HG02678 (cell line): ENCODE measurements around the gene HAND1.

Experiments used
- ATAC-seq: cut with Tn5 transposase; IDR thresholded peaks from one replicate; pipeline ENCODE4 v1.9.1; 2021; ENCODE audit warnings: mild to moderate bottlenecking, moderate library complexity; ENCODE audit not compliant: unreplicated experiment

The HAND1 gene

GRCh38 chr5:154506049-154506715 is 28.2 kb upstream of the HAND1 start:
- ATAC-seq: no peak

DNA sequence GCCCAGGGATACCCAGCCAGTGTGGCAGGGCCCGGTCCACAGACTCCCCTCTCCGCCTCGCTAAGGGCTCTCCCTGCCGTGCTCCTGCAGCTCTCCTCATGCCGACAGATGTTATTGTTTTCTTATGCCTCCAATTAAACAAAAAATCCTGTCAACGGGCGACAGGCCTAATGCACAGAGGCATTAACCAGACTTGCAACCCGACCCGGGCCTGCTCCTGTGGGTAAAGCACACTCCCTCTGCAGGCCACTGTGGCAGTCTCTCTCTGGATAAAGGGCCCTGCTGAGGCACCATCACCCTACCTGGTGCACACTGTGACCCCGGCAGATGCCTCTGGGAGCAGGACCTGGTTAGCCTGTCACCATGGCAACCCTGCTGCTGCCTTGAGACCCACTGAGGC is 27.5 kb upstream of the HAND1 start:
- ATAC-seq: no peak

- no peak for ATAC-seq
Measured at GRCh38 chr5:154503698-154504039, 25.6 kb upstream of the HAND1 start.

DNA sequence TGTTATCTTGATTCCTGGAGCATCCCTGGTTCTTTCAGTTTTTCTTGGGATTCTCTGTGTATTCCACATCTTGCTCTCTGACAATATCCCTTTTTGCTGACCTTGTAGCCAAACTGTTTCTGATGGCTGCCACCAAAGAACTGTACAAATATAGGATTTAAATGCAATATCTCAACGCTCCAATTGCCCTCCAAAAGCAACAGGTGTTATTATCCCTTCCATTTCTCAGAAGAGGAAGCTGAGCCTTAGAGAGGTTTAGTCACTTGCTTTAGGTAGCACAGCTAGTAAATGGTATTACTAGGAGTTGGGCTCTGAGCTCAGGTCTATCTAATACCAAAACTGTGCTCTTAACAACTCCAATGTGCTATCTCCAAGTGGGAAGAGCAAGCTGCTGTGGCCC is 24.2 kb upstream of the HAND1 start:
- ATAC-seq: no peak

DNA sequence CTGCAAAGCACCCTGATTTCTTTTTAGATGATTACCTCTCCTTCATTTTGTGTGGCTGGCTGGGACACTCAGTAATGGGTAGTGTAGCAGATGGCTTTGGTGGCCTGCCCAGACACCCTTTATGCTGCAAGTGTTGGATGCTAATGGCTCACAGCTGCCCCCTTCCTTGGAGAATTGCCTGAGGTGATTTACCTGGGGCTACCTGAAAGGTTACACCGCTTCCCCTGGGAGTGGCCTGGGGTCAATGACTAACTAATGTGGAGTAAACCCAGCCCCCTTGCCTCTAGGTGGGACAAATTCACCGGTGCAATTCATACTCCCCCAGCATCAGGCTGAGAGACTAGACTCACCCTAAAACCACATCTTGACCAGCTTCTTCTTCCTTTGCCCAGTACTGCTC is 23.5 kb upstream of the HAND1 start:
- no peak for ATAC-seq

DNA sequence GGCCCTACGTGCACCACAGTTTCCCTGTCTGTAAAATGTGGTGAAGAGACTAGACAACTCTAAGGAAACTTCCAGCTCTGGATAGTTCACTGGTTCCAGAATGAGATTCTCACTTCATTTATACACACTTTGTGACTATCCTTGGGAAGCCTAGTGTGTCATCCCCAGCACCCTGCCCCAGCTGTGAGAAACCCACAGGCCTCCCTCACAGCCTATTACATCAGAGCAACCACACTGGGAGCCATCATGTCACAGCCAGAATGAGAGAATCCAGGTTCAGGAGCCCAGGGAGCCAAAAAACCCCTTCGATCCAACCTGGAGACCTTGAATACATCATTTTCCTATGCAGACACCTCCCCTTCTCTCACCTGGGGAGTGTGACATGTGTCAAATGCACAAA is 21.0 kb upstream of the HAND1 start:
- ATAC-seq: no peak

GRCh38 chr5:154498591-154498990 is 20.6 kb upstream of the HAND1 start:
- ATAC-seq: no peak

- ATAC-seq: no peak
Measured at GRCh38 chr5:154494036-154494435, 16.0 kb upstream of the HAND1 start.

DNA sequence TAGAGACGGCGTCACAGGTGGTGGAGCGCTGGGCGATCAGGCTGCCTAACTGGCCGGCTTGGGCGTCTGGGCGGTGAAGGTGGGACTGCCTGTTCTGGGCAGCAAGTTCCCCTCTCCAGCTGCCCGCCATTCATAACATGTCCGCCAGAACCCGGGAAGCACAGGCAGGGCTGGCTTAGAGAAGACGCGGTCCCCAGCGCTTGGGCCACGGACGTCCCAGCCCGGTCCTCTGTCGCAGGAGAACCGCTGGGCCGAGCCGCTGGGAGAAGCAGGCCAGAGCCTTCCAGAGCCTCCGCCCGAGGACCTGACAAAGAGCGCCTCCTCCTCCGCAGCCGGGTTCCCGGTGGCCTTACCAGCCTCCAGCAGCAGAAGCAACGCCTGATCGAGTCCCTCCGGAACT is 15.2 kb upstream of the HAND1 start:
- no peak for ATAC-seq

DNA sequence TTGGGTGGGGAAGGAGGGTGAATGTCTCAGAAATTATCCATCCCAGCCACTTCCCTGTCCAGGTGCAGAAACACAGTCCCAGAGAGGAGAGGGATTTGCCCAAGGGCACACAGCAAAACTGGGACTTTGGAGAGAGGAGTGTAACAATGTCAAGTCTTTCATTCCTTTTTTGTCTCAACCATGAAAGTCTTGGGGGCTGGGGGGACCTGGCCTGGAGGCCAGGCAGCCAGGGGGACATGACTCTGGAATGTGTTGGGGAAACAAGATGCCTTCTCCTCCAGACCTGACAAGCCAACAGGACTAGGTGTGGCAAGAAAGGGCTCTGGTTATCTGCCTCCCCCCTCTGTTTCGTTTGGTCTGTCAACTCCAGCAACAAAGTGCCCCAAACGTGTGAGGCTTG is 13.9 kb upstream of the HAND1 start:
- no peak for ATAC-seq

DNA sequence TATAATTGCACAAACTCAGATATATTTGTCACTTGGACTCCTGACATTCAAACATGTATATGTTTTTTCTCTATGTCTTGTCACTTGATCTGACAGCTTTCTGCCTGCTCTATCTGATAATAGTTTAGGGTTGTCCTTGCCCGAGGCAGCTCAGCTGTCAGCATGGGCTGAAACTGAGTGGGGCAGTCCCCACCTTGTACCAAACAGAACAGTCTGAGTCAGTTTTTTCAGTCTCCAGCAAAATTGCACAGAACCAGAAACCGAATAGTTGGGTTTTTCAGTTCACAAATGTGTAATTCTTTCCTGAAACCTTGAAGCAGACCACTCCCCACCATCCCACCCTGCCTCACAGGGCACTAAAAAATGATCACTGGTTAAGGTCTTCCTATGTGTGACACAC is 9.5 kb upstream of the HAND1 start:
- peak; percentile 99 for ATAC-seq

- no peak for ATAC-seq
Measured at GRCh38 chr5:154486427-154486866, 8.4 kb upstream of the HAND1 start.

- no peak for ATAC-seq
Measured at GRCh38 chr5:154485850-154486426, 7.9 kb upstream of the HAND1 start.

- no peak for ATAC-seq
Measured at GRCh38 chr5:154485096-154485491, 7.1 kb upstream of the HAND1 start.

DNA sequence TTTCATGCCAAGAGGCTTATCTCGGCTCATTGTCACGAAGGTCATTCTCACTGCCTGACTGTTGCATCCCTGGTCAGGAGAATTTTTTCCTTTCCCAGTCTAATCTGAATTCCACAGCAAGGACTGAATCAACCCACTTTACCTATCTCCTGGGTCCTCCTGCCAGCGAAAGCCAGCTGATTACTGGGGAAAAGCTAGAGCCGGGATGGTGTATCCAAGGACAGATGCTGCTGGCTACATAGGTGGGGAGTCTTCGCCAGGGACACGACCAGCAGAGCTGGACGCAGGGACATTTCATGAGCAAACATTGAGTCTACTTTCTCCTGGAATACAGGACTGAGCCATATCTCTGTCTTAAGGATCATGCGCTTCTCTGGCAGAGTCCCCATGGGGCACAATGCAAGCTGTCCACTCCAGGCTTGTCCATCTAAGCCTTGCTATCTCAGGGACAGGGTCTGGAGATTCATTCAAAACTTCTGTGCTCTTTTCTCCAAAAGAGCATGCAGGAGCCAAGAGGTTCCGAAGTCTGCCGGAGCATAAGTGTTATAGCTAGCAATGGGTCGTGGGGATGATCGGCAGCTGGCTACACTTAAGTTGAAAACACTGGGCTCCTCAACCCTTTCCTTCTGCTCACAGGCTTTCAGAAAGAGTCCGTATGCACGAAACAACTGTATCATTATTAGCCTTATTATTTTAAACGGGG is 6.5 kb upstream of the HAND1 start:
- no peak for ATAC-seq

DNA sequence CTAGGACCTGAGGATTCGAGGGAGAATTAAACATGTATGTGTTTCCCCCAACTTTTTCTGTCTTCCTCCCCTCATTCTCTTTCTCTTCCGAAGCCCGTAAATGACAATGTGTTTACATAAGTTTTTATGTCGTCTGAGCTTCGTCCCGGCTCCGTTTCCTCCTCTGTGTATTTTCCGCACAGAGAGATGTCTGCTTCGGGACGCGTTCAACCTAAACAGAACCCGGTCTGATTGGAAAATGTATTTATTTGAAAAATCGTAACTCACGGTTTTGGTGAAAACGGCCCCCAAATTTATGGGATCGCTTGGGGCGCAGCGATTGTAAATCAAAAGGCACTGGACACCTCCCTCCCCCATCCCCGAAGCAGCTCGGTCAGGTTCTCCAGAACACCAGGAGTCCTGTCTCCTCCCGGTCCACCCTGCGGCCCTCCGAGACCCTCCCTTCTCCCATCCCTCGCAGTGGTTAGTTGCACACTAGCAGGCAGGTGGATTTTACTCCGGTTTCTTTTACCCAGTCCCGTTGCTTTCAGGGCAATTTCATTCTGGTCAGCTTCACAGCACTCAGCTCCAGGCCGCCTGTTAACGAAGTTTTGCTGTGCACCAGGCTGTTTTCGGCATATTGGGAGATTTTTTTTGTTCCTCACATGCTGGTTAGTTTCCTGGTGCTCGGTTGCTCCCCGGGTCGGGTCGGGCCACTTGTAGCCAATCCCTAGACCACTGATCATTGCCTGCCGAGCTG is 5.8 kb upstream of the HAND1 start:
- no peak for ATAC-seq

DNA sequence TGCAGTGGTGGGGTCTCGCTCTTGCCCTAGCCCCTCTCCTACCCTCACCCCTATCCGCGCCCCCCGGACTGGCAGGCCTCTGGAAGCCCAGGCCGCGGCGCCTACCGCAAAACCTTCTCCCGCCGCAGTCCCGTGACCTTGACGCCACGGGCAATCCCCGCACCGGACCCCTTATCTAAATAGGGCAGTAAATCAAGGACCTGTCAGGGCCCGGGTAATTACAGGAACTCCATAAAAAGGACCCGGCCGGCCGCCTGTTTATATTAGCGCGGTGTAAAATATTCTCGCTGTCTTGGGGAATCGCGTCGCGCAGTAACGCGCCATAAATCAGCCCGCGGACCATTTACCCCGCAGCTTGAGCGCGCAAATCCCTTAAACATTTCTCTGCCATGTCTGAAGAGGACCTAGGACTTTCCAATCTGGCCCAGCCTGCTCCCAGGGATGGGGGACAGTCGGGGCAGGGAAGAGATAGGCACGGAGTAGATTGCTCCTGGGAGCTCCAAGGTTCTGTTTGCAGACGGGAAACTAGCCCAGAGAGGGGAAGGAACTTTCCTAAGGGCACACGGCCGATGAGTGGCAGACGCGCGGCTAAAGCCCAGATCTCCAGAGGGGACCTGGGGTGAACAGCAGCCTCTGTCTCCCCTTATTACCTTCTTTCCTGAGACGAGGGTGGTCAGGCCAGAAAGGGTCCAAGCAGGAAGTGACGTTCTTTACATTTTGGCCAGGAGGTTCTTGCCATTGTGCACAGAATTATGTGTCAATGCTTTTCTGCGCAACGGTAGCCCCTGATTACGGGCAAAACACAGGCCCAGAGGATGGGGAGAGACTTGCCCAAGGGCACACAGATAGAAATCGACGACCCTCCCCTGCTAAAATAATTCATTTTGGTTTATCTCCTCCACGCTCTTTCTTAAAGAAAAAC is 4.8 kb upstream of the HAND1 start:
- no peak for ATAC-seq

GRCh38 chr5:154481584-154482381 is 3.8 kb upstream of the HAND1 start:
- ATAC-seq: no peak

DNA sequence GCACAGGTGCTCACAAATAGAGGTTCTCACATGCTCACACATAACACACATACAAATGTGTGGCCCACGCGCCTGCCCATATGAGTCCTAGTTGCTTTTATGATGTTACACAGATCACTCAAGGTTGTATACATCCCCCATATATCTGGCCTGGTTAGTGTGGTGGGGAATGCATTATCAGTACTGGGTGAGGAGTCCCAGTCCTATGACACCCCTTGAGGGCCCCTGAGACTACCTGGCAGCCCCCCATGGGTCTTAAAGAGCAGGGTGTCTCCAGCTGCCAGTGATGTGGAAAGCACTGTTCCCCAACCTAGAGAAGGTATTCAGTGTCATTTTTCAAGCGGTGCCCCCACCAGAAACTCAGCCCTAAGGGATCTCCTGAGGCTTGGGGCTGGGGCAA is 2.8 kb upstream of the HAND1 start:
- ATAC-seq: no peak
